Naive thymus-derived CD4-positive, alpha-beta T cell (primary cell): ENCODE measurements around the gene DHFR2. TPM values are rescaled to one million over a fixed set of nuclear protein-coding genes. Genes with fewer than 3 reads are reported as not detected.

Experiments
- ATAC-seq: fragments of 150-1000 bp; cut with Tn5 transposase; 2 replicates; pipeline ENCODE4 v1.10.0; 2021; ENCODE audit warnings: mild to moderate bottlenecking, moderate library complexity
- CTCF ChIA-PET: fragments of 350-600 bp; sonication (Branson Sonifier 250); formaldehyde crosslinking; loops from one replicate; lab custom pipeline; 2021; ENCODE audit warnings: antibody characterized with exemption; lab: Charles Lee
- POLR2A ChIA-PET: fragments of 350-600 bp; sonication (Branson Sonifier 250); formaldehyde crosslinking; loops from one replicate; lab custom pipeline; 2021; ENCODE audit warnings: antibody characterized with exemption, inconsistent platforms; lab: Charles Lee
- DNase-seq, 9 donors: peaks; one replicate each; pipeline versions ENCODE4 v3.0.0 to v3.0.0-alpha.2; 2020 to 2022; ENCODE audit warnings: mixed read lengths in 1 of 9
- H3K27ac ChIP-seq: one replicate; pipeline ENCODE4 v1.7.0; 2013; ENCODE audit warnings: mild to moderate bottlenecking, low read depth, low read length, moderate library complexity
- H3K27me3 ChIP-seq, 2 donors: one replicate each; pipeline ENCODE4 v1.7.0; 2013; ENCODE audit warnings: low read length in 2 of 2, mild to moderate bottlenecking in 2 of 2, moderate library complexity in 2 of 2; ENCODE audit not compliant: control insufficient read depth in 2 of 2, insufficient read depth in 2 of 2
- H3K36me3 ChIP-seq, 3 experiments: 1 replicate in 2 of 3; 2 replicates in 1 of 3; pipeline ENCODE4 v1.7.0; 2013; ENCODE audit warnings: low read length in 3 of 3, mild to moderate bottlenecking in 3 of 3, moderate library complexity in 1 of 3; ENCODE audit not compliant: insufficient read depth in 3 of 3, control insufficient read depth in 2 of 3
- H3K4me1 ChIP-seq, 2 donors: one replicate each; pipeline ENCODE4 v1.7.0; 2013; ENCODE audit warnings: low read length in 2 of 2, mild to moderate bottlenecking in 2 of 2, moderate library complexity in 1 of 2; ENCODE audit not compliant: control insufficient read depth in 2 of 2, insufficient read depth in 2 of 2
- H3K4me3 ChIP-seq: 2 replicates; pipeline ENCODE4 v1.7.0; 2013; ENCODE audit warnings: mild to moderate bottlenecking, low read length
- H3K9me3 ChIP-seq, 3 experiments: 1 replicate in 2 of 3; 2 replicates in 1 of 3; pipeline ENCODE4 v1.7.0; 2013; ENCODE audit warnings: low read length in 3 of 3; ENCODE audit not compliant: control insufficient read depth in 2 of 3
- H3K27ac Mint-ChIP-seq, 9 donors: one replicate each; pipeline ENCODE4 v1.8.0; 2020 to 2022; ENCODE audit warnings: mixed read lengths in 9 of 9, mild to moderate bottlenecking in 8 of 9, moderate library complexity in 5 of 9, inconsistent platforms in 2 of 9
- H3K27me3 Mint-ChIP-seq, 5 donors: one replicate each; pipeline ENCODE4 v1.8.0; 2021 to 2022; ENCODE audit warnings: mixed read lengths in 5 of 5, mild to moderate bottlenecking in 1 of 5
- H3K36me3 Mint-ChIP-seq, 5 donors: one replicate each; pipeline ENCODE4 v1.8.0; 2020 to 2022; ENCODE audit warnings: mixed read lengths in 5 of 5, mild to moderate bottlenecking in 3 of 5, inconsistent platforms in 1 of 5
- H3K4me1 Mint-ChIP-seq, 7 donors: one replicate each; pipeline ENCODE4 v1.8.0; 2020 to 2022; ENCODE audit warnings: mixed read lengths in 7 of 7, mild to moderate bottlenecking in 3 of 7, inconsistent platforms in 1 of 7
- H3K4me3 Mint-ChIP-seq, 10 donors: one replicate each; pipeline ENCODE4 v1.8.0; 2020 to 2022; ENCODE audit warnings: mild to moderate bottlenecking in 10 of 10, mixed read lengths in 10 of 10, moderate library complexity in 6 of 10, inconsistent platforms in 2 of 10
- H3K9me3 Mint-ChIP-seq, 11 donors: one replicate each; pipeline ENCODE4 v1.8.0; 2020 to 2022; ENCODE audit warnings: mixed read lengths in 11 of 11, mild to moderate bottlenecking in 4 of 11, inconsistent platforms in 1 of 11, moderate library complexity in 1 of 11
- intact Hi-C, 2 donors: fragments of 100-400 bp; cut with micrococcal nuclease; formaldehyde crosslinking; loops; one replicate each; pipeline ENCODE4 v1.15.1; 2023
- polyA plus RNA-seq, 2 donors: library from polyadenylated mRNA; unstranded; fragments of 300-500 nt; fragmentation: Illumina TruSeq; gene quantifications; one replicate each; pipeline ENCODE4 v1.2.3, GENCODE V29; 2021
- total RNA-seq, 6 experiments: library from RNA in 5 of 6; stranded (reverse) in 5 of 6; gene quantifications; 1 replicate in 5 of 6; 2 replicates in 1 of 6; pipeline ENCODE4 v1.2.3 and lab custom pipeline; 2021 to 2026

The DHFR2 gene
- total and polyA plus RNA-seq, 7 experiments from 2014 or later, result 1.5 to 17.9 (median 5.2) TPM

DNA sequence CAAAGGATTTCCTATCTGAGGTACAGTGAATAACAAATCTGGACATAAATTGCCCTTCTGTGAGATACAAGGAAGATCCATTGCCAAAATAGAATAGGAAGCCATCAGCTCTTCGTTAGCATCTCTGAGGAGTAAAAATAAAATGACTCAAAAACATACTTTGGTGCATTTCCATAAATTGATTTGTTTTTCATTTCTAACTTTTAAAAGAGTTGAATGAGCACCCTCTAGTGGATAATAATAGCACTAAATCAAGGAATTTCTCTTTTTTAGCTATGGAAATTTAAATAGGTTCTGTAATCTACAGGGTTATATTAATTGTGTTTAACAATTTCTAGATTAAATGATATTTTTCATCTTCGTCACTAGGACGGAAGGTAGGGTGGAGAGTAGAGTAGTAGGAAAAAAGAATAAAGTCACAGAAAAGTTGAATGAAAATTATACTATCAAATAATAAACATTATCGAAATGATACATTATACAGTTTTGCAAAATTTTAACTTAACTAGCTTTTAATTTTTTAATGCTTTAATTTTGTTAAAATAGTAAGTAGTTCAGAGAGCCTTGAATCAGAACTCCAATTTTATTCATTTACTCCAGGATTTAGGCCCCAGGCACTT is 6.6 kb upstream of the DHFR2 start:
- Histone ChIP-seq H3K9me3 (no peaks in the 10 kb centered on the region), H3K27ac (no peak overlapping the region), H3K4me3 (no peak overlapping the region), H3K27me3 (no peaks in the 10 kb centered on the region), H3K36me3 (peaks cover 0 to 29% (median 0%) of the 10 kb centered on the region in 3 experiments), H3K4me1 (peaks cover 11 to 13% of the 10 kb centered on the region in 2 donors)
- H3K4me1 Mint-ChIP-seq, result peaks cover 43 to 85% (median 79%) of the 10 kb centered on the region in 7 donors
- peak in 5 of 9 donors; percentile 20 to 45 (median 26) for DNase-seq
- intact Hi-C loops, result loop anchor here (1.0 to 10.0 kb wide), 2 partner anchors 65 to 225 kb away; no protein-coding TSS in a partner anchor
- ChIA-PET CTCF (interaction anchor here (0.6 to 3.3 kb wide), 12 partner anchors 11 to 599 kb away, joined by 3 to 32 read pairs (median 4); partner anchors contain the start of gene ARL13B), POLR2A (interaction anchor here (1.3 to 1.4 kb wide), 2 partner anchors 11 to 65 kb away, joined by 3 read pairs; no protein-coding TSS in a partner anchor)
- H3K4me3 Mint-ChIP-seq, result no peak overlapping the region
- H3K27ac Mint-ChIP-seq, result peak overlapping the region in 4 of 9 donors; percentile 3 to 38 (median 10)
- peaks cover 0 to 5% (median 0%) of the 10 kb centered on the region in 11 donors for H3K9me3 Mint-ChIP-seq
- peak; percentile 61 for ATAC-seq
- H3K27me3 Mint-ChIP-seq, result no peaks in the 10 kb centered on the region
- peaks cover 18 to 66% (median 48%) of the 10 kb centered on the region in 5 donors for H3K36me3 Mint-ChIP-seq

DNA sequence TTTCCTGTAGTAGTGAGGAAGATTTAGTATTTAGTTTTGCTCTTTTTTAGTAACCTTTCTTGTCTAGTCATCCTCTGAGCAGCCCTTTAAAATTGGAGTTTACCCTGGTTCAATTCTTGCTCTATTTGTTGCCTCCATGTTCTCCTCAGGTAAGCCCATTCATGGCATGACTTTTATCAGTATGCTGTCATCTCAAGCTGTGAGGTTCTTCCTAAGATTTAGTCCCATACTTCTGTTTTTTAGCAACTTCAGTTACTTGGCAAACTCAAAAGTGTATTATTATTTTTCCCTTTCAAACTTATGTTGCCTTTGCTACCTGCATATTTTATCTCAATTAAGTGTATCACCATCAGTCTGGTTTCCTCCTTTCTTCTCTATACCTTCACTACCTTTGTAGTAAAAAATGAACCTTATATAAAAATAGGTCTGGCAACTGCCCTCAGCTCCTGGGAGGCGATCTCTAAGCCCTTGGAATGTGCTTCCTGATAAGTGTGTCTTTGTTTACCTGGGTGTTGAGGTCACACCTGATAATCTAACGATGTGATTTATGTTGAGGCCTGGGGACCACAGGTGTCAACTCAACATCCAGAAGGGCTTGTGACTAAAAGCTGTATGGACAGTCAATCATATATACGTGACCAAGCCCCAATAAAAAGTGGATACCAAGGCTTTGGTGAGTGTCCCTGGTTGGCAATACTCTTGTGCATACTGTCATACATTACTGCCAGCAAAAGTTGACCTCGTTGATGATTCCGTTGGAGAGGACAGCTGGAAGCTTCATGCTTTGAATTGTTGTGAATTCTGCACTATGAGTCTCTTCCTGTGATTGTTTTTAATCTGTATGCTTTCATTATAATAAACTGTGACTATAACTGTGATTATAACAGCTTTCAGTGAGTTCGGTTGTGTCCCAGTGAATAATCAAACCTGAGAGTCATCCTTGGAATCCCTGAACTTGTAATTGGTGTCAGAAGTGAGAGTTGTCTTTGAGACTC is 4.1 kb upstream of the DHFR2 start:
- peaks cover 18 to 23% of the 10 kb centered on the region in 2 donors for H3K4me1 ChIP-seq
- Mint-ChIP-seq H3K36me3 (peaks cover 18 to 41% (median 34%) of the 10 kb centered on the region in 5 donors), H3K9me3 (peaks cover 0 to 5% (median 0%) of the 10 kb centered on the region in 11 donors), H3K27me3 (no peaks in the 10 kb centered on the region), H3K4me3 (peak overlapping the region in 9 of 10 donors; percentile 2 to 50 (median 30)), H3K4me1 (peaks cover 44 to 80% (median 73%) of the 10 kb centered on the region in 7 donors), H3K27ac (peak overlapping the region; percentile 9 to 82 (median 35))
- ATAC-seq, result no peak
- no peak overlapping the region for H3K27ac ChIP-seq
- H3K4me3 ChIP-seq, result no peak overlapping the region
- H3K36me3 ChIP-seq, result peaks cover 0 to 21% (median 0%) of the 10 kb centered on the region in 3 experiments
- ChIA-PET CTCF (interaction anchor here (0.8 kb wide), 1 partner anchor 60 kb away, joined by 3 read pairs; no protein-coding TSS in a partner anchor), POLR2A (interaction anchor here (0.6 to 1.6 kb wide), 2 partner anchors 62 to 88 kb away, joined by 3 to 4 read pairs; no protein-coding TSS in a partner anchor)
- intact Hi-C loops, result loop anchor here in 1 of 2 donors (10.0 kb wide), 1 partner anchor 222 kb away; no protein-coding TSS in a partner anchor
- no peaks in the 10 kb centered on the region for H3K27me3 ChIP-seq
- H3K9me3 ChIP-seq, result no peaks in the 10 kb centered on the region
- DNase-seq, result no peak

DNA sequence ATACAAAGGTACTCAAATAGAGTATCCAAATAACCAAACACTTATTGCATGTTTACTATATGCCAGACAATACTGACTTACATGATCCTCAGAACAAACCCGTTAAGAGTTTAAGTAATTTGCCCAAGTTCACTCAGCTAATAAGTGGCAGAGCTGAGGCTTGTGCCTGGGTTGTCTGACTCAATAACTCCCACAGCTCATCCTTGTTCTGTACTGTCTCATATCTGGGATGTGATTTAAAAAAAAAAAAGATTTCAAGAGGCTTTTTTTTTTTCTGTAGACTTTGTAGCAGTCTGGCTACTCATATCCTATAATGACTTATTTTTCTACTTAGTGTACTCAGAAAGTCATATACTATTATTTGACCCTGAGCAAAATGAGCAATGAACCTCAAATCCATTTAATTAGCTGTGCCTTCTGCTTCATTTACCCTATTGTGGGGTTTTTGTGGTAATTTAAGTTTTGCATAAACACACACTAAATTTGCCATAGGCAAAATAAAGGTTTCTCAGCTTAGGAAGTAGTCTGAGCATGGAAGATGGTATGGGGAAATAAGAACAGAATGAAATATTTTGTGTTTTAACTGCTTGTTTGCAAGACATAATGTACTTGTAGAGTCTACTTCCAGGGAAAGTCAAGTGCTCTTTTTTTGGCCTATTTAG is 3.2 kb upstream of the DHFR2 start:
- no peak overlapping the region for H3K27ac ChIP-seq
- H3K36me3 Mint-ChIP-seq, result peaks cover 18 to 36% (median 34%) of the 10 kb centered on the region in 5 donors
- H3K27ac Mint-ChIP-seq, result peak overlapping the region in 4 of 9 donors; percentile 32 to 68 (median 36)
- peaks cover 0 to 18% (median 0%) of the 10 kb centered on the region in 3 experiments for H3K36me3 ChIP-seq
- no peak for ATAC-seq
- ChIA-PET POLR2A (interaction anchor here (1.6 kb wide), 1 partner anchor 87 kb away, joined by 4 read pairs; no protein-coding TSS in a partner anchor), CTCF (interaction anchor here (1.5 kb wide), 1 partner anchor 63 kb away, joined by 5 read pairs; no protein-coding TSS in a partner anchor)
- no peak overlapping the region for H3K4me3 ChIP-seq
- H3K4me1 ChIP-seq, result peaks cover 18 to 25% of the 10 kb centered on the region in 2 donors
- H3K27me3 ChIP-seq, result no peaks in the 10 kb centered on the region
- H3K4me3 Mint-ChIP-seq, result peak overlapping the region in 7 of 10 donors; percentile 2 to 50 (median 23)
- H3K4me1 Mint-ChIP-seq, result peaks cover 40 to 73% (median 68%) of the 10 kb centered on the region in 7 donors
- intact Hi-C loops, result loop anchor here in 1 of 2 donors (10.0 kb wide), 1 partner anchor 221 kb away; no protein-coding TSS in a partner anchor
- no peaks in the 10 kb centered on the region for H3K27me3 Mint-ChIP-seq
- no peak for DNase-seq
- H3K9me3 Mint-ChIP-seq, result peaks cover 0 to 5% (median 0%) of the 10 kb centered on the region in 11 donors
- no peaks in the 10 kb centered on the region for H3K9me3 ChIP-seq

DNA sequence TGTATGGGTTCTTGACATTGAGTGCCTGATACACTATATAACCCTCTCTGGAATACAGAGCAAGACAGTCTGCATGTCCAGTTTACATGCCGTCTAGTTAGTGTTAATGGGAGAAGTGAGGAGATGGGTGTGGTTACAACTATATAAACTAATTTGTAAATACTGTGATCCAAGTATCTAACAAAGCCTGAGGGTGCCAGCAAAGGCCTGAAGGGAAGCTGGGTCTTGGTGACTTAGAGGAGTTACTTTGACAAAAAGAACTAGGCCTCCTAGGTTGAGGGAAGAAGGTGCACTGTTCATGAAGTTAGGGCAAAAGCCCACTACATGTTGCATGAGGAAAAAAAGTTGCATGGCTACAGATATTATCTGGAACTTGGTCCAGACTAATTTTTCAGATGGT is 2.4 kb upstream of the DHFR2 start:
- no peak overlapping the region for H3K27ac ChIP-seq
- Mint-ChIP-seq H3K4me1 (peaks cover 38 to 78% (median 67%) of the 10 kb centered on the region in 7 donors), H3K27ac (peak overlapping the region in 7 of 9 donors; percentile 22 to 71 (median 47)), H3K4me3 (peak overlapping the region; percentile 3 to 99 (median 45)), H3K27me3 (no peaks in the 10 kb centered on the region), H3K36me3 (peaks cover 18 to 40% (median 38%) of the 10 kb centered on the region in 5 donors), H3K9me3 (peaks cover 0 to 5% (median 0%) of the 10 kb centered on the region in 11 donors)
- no peak overlapping the region for H3K4me3 ChIP-seq
- ATAC-seq, result no peak
- peaks cover 18 to 21% of the 10 kb centered on the region in 2 donors for H3K4me1 ChIP-seq
- no peaks in the 10 kb centered on the region for H3K9me3 ChIP-seq
- ChIA-PET CTCF (interaction anchor here (1.5 kb wide), 1 partner anchor 62 kb away, joined by 5 read pairs; no protein-coding TSS in a partner anchor), POLR2A (no interaction called here)
- intact Hi-C loops, result loop anchor here in 1 of 2 donors (10.0 kb wide), 1 partner anchor 220 kb away; no protein-coding TSS in a partner anchor
- no peaks in the 10 kb centered on the region for H3K27me3 ChIP-seq
- DNase-seq, result no peak
- H3K36me3 ChIP-seq, result peaks cover 0 to 24% (median 0%) of the 10 kb centered on the region in 3 experiments

DNA sequence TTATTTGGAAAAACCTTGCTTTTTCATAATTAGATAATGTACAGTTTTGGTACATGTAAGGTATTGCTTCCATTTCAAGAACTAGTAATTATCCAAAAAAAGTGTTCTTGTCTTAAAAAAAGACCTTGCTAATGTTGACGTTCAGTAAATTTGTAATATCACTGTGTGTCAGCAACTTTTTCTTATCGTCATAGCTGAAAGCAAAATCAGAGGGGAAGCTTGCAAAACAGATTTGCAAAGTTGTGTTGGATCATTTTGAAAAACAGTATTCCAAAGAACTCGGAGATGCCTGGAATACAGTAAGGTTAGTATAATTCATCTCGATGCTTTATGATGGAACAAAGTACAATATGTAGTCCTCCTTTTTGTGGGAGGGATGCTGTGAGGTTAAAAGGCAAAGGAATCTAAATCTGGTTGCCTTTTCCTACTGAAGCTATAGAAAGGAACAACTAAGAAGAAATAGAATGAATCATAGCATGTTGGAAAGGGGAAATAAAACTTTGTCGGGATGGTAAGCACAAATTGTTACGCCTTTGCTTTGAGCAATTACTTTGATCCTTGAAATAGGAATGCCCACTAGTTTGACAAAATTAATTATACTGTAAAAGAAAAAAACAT is 1.6 kb upstream of the DHFR2 start:
- Histone ChIP-seq H3K27me3 (no peaks in the 10 kb centered on the region), H3K27ac (no peak overlapping the region), H3K9me3 (no peaks in the 10 kb centered on the region), H3K4me3 (no peak overlapping the region), H3K4me1 (peaks cover 18 to 20% of the 10 kb centered on the region in 2 donors), H3K36me3 (peaks cover 0 to 26% (median 0%) of the 10 kb centered on the region in 3 experiments)
- Mint-ChIP-seq H3K9me3 (peaks cover 0 to 5% (median 0%) of the 10 kb centered on the region in 11 donors), H3K4me3 (peak overlapping the region; percentile 93 to 100 (median 98)), H3K27me3 (no peaks in the 10 kb centered on the region), H3K4me1 (peaks cover 36 to 78% (median 67%) of the 10 kb centered on the region in 7 donors), H3K36me3 (peaks cover 18 to 41% (median 38%) of the 10 kb centered on the region in 5 donors), H3K27ac (peak overlapping the region; percentile 98 to 100 (median 100))
- POLR2A ChIA-PET, result interaction anchor here (0.7 kb wide), 1 partner anchor 81 kb away, joined by 3 read pairs; no protein-coding TSS in a partner anchor
- no peak for ATAC-seq
- no peak for DNase-seq
- CTCF ChIA-PET, result interaction anchor here (1.5 kb wide), 1 partner anchor 61 kb away, joined by 5 read pairs; no protein-coding TSS in a partner anchor
- intact Hi-C loops, result loop anchor here in 1 of 2 donors (10.0 kb wide), 1 partner anchor 220 kb away; no protein-coding TSS in a partner anchor
